B cell (primary cell): ENCODE measurements around the gene RUNDC3A. TPM values are rescaled to one million over a fixed set of nuclear protein-coding genes. Genes with fewer than 3 reads are reported as not detected.

Experiments
- ATAC-seq: fragments of 200-7000 bp; cut with Tn5 transposase; one replicate; pipeline ENCODE4 v1.10.0; 2021; ENCODE audit warnings: low read depth, mild to moderate bottlenecking, moderate number of reproducible peaks, moderate library complexity
- CTCF ChIA-PET: fragments of 350-600 bp; sonication (Branson Sonifier 250); formaldehyde crosslinking; loops from one replicate; lab custom pipeline; 2021; ENCODE audit warnings: antibody characterized with exemption, inconsistent platforms; lab: Charles Lee
- POLR2A ChIA-PET: fragments of 350-600 bp; sonication (Branson Sonifier 250); formaldehyde crosslinking; loops from one replicate; lab custom pipeline; 2021; ENCODE audit warnings: antibody characterized with exemption; lab: Charles Lee
- DNase-seq: peaks from one replicate; pipeline ENCODE4 v3.0.0; 2013
- H2AFZ ChIP-seq: 2 replicates; pipeline ENCODE4 v1.6.1; 2012; ENCODE audit warnings: mild to moderate bottlenecking, low read depth, low read length; ENCODE audit not compliant: insufficient read depth, poor library complexity, severe bottlenecking
- H3K27ac ChIP-seq, 2 donors: 1 replicate in 1 of 2; 2 replicates in 1 of 2; pipeline ENCODE4 v1.5.1; 2012 to 2013; ENCODE audit warnings: low read length in 2 of 2, mild to moderate bottlenecking in 2 of 2, moderate library complexity in 1 of 2
- H3K27me3 ChIP-seq, 4 experiments: fragments of 200-600 bp in 1 of 4; sonication (generic) in 1 of 4; replicated peaks in 1 of 4; 1 replicate in 2 of 4; 2 replicates in 2 of 4; pipeline versions ENCODE4 v1.6.1 to v1.7.0; 2013 to 2016; ENCODE audit warnings: low read length in 3 of 4, mild to moderate bottlenecking in 2 of 4, mixed read lengths in 1 of 4, moderate library complexity in 1 of 4; ENCODE audit not compliant: insufficient read depth in 4 of 4, control insufficient read depth in 3 of 4; ENCODE audit errors: control extremely low read depth in 1 of 4
- H3K36me3 ChIP-seq, 2 experiments: replicated peaks in 1 of 2; 1 replicate in 1 of 2; 2 replicates in 1 of 2; pipeline versions ENCODE4 v1.6.1 to v1.7.1; 2013; ENCODE audit warnings: low read length in 1 of 2; ENCODE audit not compliant: insufficient read depth in 2 of 2, control insufficient read depth in 1 of 2; ENCODE audit errors: control extremely low read depth in 1 of 2, extremely low read depth in 1 of 2
- H3K4me1 ChIP-seq, 2 donors: fragments of 200-600 bp in 1 of 2; sonication (generic) in 1 of 2; 1 replicate in 1 of 2; 2 replicates in 1 of 2; pipeline versions ENCODE4 v1.5.1 to v1.6.1; 2013 to 2017; ENCODE audit warnings: low read length in 2 of 2; ENCODE audit not compliant: control insufficient read depth in 2 of 2, insufficient read depth in 2 of 2
- H3K4me2 ChIP-seq: replicated peaks from 2 replicates; pipeline ENCODE3; 2012; ENCODE audit warnings: mild to moderate bottlenecking, low read depth, low read length; ENCODE audit not compliant: poor library complexity, severe bottlenecking
- H3K4me3 ChIP-seq, 5 experiments: fragments of 200-600 bp in 1 of 5; sonication (generic) in 1 of 5; 1 replicate in 3 of 5; 2 replicates in 2 of 5; pipeline versions ENCODE4 v1.5.1 to v1.7.0; 2011 to 2016; ENCODE audit warnings: low read length in 4 of 5, mild to moderate bottlenecking in 4 of 5, low read depth in 2 of 5, control low read depth in 1 of 5, moderate library complexity in 1 of 5; ENCODE audit not compliant: insufficient read depth in 1 of 5; ENCODE audit errors: control extremely low read depth in 1 of 5, extremely low read depth in 1 of 5
- H3K79me2 ChIP-seq: fragments of 200-600 bp; sonication (generic); one replicate; pipeline ENCODE4 v1.6.0; 2016; ENCODE audit warnings: low read length; ENCODE audit not compliant: control insufficient read depth, insufficient read depth
- H3K9ac ChIP-seq: fragments of 200-600 bp; sonication (generic); 2 replicates; pipeline ENCODE4 v1.6.1; 2017; ENCODE audit warnings: mild to moderate bottlenecking, low read length, moderate library complexity
- H3K9me3 ChIP-seq, 3 donors: one replicate each; pipeline versions ENCODE4 v1.6.1 to v1.7.1; 2013; ENCODE audit warnings: low read length in 2 of 3; ENCODE audit not compliant: control insufficient read depth in 2 of 3, insufficient read depth in 1 of 3; ENCODE audit errors: control extremely low read depth in 1 of 3
- H4K20me1 ChIP-seq: 2 replicates; pipeline ENCODE4 v1.6.0; 2012; ENCODE audit warnings: mild to moderate bottlenecking, low read length; ENCODE audit not compliant: insufficient read depth, control insufficient read depth, poor library complexity, severe bottlenecking
- H3K27ac Mint-ChIP-seq: one replicate; pipeline ENCODE4 v1.8.0; 2021; ENCODE audit warnings: mixed read lengths
- H3K27me3 Mint-ChIP-seq: one replicate; pipeline ENCODE4 v1.8.0; 2021; ENCODE audit warnings: mixed read lengths
- H3K4me1 Mint-ChIP-seq: one replicate; pipeline ENCODE4 v1.8.0; 2021; ENCODE audit warnings: mixed read lengths
- H3K4me3 Mint-ChIP-seq: one replicate; pipeline ENCODE4 v1.8.0; 2021; ENCODE audit warnings: mixed read lengths
- H3K9me3 Mint-ChIP-seq: one replicate; pipeline ENCODE4 v1.8.0; 2022; ENCODE audit warnings: mixed read lengths; ENCODE audit not compliant: insufficient read depth
- EZH2 ChIP-seq: IDR thresholded peaks from 2 replicates; pipeline ENCODE4 v1.6.1; 2012; ENCODE audit warnings: borderline replicate concordance, low read depth, mild to moderate bottlenecking, moderate library complexity, low read length; ENCODE audit not compliant: insufficient read depth, poor library complexity, severe bottlenecking
- WGBS: methylation state at CpG from one replicate; pipeline ENCODE4 v1.1.5; 2013; ENCODE audit warnings: missing lambda C conversion rate; ENCODE audit not compliant: insufficient coverage; 5-methylcytosine and 5-hydroxymethylcytosine counted together
- intact Hi-C: fragments of 100-400 bp; cut with micrococcal nuclease; formaldehyde crosslinking; loops from one replicate; pipeline ENCODE4 v1.10.0; 2022
- polyA plus RNA-seq: library from polyadenylated mRNA; depleted of rRNA; stranded (reverse); fragments of >200 nt; gene quantifications from 2 replicates; pipeline ENCODE4 v1.2.3, GENCODE V29; 2012
- total RNA-seq, 2 donors: library from RNA; stranded (reverse); fragments of 120-200 nt in 1 of 2; gene quantifications; 1 replicate in 1 of 2; 2 replicates in 1 of 2; pipeline versions ENCODE4 v1.2.3 to v1.2.4, GENCODE V29; 2013 to 2022
- TF ChIP-seq, protein P1 (sequence below): fragments of 200-600 bp; IDR thresholded peaks from one replicate; pipeline ENCODE4 v1.8.0; 2022; ENCODE audit warnings: antibody characterized with exemption, mild to moderate bottlenecking

RUNDC3A gene
- total and polyA plus RNA-seq, 2 donors (not counting 1 experiment from before 2014, with no cell fraction given), result 0.19 TPM; not detected in 1

DNA sequence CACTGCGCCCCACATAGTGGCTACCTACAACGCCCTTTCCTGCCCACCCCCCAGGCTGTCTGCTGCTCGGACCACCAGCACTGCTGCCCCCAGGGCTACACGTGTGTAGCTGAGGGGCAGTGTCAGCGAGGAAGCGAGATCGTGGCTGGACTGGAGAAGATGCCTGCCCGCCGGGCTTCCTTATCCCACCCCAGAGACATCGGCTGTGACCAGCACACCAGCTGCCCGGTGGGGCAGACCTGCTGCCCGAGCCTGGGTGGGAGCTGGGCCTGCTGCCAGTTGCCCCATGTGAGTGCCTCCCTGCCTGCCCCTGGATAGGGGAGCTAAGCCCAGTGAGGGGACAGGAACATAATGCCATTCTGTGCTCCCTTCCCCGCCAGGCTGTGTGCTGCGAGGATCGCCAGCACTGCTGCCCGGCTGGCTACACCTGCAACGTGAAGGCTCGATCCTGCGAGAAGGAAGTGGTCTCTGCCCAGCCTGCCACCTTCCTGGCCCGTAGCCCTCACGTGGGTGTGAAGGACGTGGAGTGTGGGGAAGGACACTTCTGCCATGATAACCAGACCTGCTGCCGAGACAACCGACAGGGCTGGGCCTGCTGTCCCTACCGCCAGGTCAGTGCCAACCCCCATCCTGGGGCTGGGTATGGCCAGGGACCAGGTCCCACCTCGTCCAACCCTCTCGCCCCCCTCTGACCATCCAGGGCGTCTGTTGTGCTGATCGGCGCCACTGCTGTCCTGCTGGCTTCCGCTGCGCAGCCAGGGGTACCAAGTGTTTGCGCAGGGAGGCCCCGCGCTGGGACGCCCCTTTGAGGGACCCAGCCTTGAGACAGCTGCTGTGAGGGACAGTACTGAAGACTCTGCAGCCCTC lies 43.8 kb downstream of the RUNDC3A start:
- peaks cover 26 to 32% of the 10 kb centered on the region in 2 donors for H3K4me1 ChIP-seq
- no peak overlapping the region for H3K4me2 ChIP-seq
- no peak overlapping the region for H2AFZ ChIP-seq
- CTCF ChIA-PET, result interaction anchor here (0.9 to 10.1 kb wide), 10 partner anchors 10 to 311 kb away, joined by 3 to 117 read pairs (median 12); partner anchors contain the start of genes FAM171A2 and SLC25A39
- Mint-ChIP-seq H3K27me3 (no peaks in the 10 kb centered on the region), H3K9me3 (no peaks in the 10 kb centered on the region), H3K4me1 (peaks cover 26% of the 10 kb centered on the region), H3K4me3 (peak overlapping the region; percentile 79), H3K27ac (peak overlapping the region; percentile 50)
- POLR2A ChIA-PET, result interaction anchor here (1.4 kb wide), 1 partner anchor 25 kb away, joined by 3 read pairs; no protein-coding TSS in a partner anchor
- H3K9me3 ChIP-seq, result peaks cover 0 to 3% (median 0%) of the 10 kb centered on the region in 3 donors
- intact Hi-C loops, result loop anchor here (5.0 kb wide), 1 partner anchor 410 kb away; the partner anchor contains the start of gene PPY
- H3K4me3 ChIP-seq, result no peak overlapping the region
- TF ChIP-seq, protein P1, sequence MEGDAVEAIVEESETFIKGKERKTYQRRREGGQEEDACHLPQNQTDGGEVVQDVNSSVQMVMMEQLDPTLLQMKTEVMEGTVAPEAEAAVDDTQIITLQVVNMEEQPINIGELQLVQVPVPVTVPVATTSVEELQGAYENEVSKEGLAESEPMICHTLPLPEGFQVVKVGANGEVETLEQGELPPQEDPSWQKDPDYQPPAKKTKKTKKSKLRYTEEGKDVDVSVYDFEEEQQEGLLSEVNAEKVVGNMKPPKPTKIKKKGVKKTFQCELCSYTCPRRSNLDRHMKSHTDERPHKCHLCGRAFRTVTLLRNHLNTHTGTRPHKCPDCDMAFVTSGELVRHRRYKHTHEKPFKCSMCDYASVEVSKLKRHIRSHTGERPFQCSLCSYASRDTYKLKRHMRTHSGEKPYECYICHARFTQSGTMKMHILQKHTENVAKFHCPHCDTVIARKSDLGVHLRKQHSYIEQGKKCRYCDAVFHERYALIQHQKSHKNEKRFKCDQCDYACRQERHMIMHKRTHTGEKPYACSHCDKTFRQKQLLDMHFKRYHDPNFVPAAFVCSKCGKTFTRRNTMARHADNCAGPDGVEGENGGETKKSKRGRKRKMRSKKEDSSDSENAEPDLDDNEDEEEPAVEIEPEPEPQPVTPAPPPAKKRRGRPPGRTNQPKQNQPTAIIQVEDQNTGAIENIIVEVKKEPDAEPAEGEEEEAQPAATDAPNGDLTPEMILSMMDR, result no peak
- no peak for TF ChIP-seq EZH2
- H4K20me1 ChIP-seq, result peaks cover 36% of the 10 kb centered on the region
- peaks cover 0 to 40% of the 10 kb centered on the region in 2 experiments for H3K36me3 ChIP-seq
- ATAC-seq (no peak), DNase-seq (no peak)
- no peaks in the 10 kb centered on the region for H3K27me3 ChIP-seq
- no peak overlapping the region for H3K9ac ChIP-seq
- WGBS, result 91% methylated on average over 36 of the region's 36 CpGs
- no peaks in the 10 kb centered on the region for H3K79me2 ChIP-seq
- no peak overlapping the region for H3K27ac ChIP-seq
